ENCODE data around the gene ADM2. TPM values are rescaled to one million over a fixed set of nuclear protein-coding genes. Genes with fewer than 3 reads are reported as not detected.
A peak's percentile ranks its signal among the peaks of the same experiment; 100 is the strongest.

ADM2 gene
- total RNA-seq, 1 experiment from 2014 or later, result 11.9 TPM

- Mint-ChIP-seq H3K36me3 (ENCODE audit: insufficient read depth in 1 of 3, low read depth in 3 of 3) (no peaks in the 10 kb centered on the region; a peak in 1 of 7 replicates), H3K27ac (no peak overlapping the region), H3K4me1 (peaks cover 15 to 20% of the 10 kb centered on the region in 2 experiments), H3K4me3 (peak overlapping the region; percentile 56 to 80), H3K9me3 (no peaks in the 10 kb centered on the region; a peak in 1 of 5 replicates), H3K27me3 (ENCODE audit: low read depth) (peaks cover 75% of the 10 kb centered on the region)
- Histone ChIP-seq H4K20me1 (ENCODE audit: control insufficient read depth, insufficient read depth, insufficient read length) (no peaks in the 10 kb centered on the region), H2BK12ac (ENCODE audit: insufficient read length, low read depth, low read length) (no peak overlapping the region), H2BK20ac (ENCODE audit: low read depth, low read length, poor library complexity, severe bottlenecking) (no peak overlapping the region), H3K4me1 (ENCODE audit: insufficient read depth, low read length) (no peaks in the 10 kb centered on the region), H3K4ac (ENCODE audit: low read depth, low read length) (no peak overlapping the region), H3K27ac (ENCODE audit: insufficient read length, low read depth, low read length) (no peak overlapping the region), H3K9me3 (ENCODE audit: control insufficient read depth, low read depth, low read length) (no peaks in the 10 kb centered on the region), H3T11ph (ENCODE audit: low read length) (no peak overlapping the region), H3K23ac (ENCODE audit: insufficient read length, low read depth, low read length) (no peak overlapping the region), H4K8ac (replicated peaks; ENCODE audit: insufficient read length, low read depth, low read length) (no peak overlapping the region), H4K5ac (ENCODE audit: insufficient read length, low read depth, low read length) (no peak overlapping the region), H4K91ac (ENCODE audit: insufficient read length, low read depth, low read length) (no peak overlapping the region), H3K27me3 (ENCODE audit: insufficient read depth, low read length) (peaks cover 37% of the 10 kb centered on the region; the same call in 1 of the 2 replicates), H3K56ac (ENCODE audit: insufficient read length, low read depth, low read length) (no peak overlapping the region), H3K79me1 (ENCODE audit: insufficient read depth, low read depth, low read length, poor library complexity, severe bottlenecking) (no peaks in the 10 kb centered on the region), H2AFZ (ENCODE audit: low read length) (no peak overlapping the region), H2AK5ac (ENCODE audit: insufficient read length, low read length) (no peak overlapping the region), H3K79me2 (ENCODE audit: insufficient read depth, low read length) (no peaks in the 10 kb centered on the region), H2BK15ac (ENCODE audit: low read depth, low read length) (no peak overlapping the region), H2BK5ac (ENCODE audit: insufficient read length, low read length) (no peak overlapping the region), H3K4me2 (ENCODE audit: insufficient read depth, insufficient read length, low read length) (peak overlapping the region; percentile 34), H3K14ac (ENCODE audit: insufficient read depth, low read length) (no peak overlapping the region), H3K23me2 (ENCODE audit: insufficient read length, low read depth, low read length, poor library complexity, severe bottlenecking) (peaks cover 18% of the 10 kb centered on the region), H3K18ac (ENCODE audit: insufficient read length, low read depth, low read length) (peak overlapping the region; percentile 27), H3K9ac (ENCODE audit: extremely low read depth, insufficient read length, low read length) (no peak overlapping the region), H2BK120ac (ENCODE audit: low read depth, low read length, poor library complexity, severe bottlenecking) (no peak overlapping the region)
- TF ChIP-seq, protein P1, sequence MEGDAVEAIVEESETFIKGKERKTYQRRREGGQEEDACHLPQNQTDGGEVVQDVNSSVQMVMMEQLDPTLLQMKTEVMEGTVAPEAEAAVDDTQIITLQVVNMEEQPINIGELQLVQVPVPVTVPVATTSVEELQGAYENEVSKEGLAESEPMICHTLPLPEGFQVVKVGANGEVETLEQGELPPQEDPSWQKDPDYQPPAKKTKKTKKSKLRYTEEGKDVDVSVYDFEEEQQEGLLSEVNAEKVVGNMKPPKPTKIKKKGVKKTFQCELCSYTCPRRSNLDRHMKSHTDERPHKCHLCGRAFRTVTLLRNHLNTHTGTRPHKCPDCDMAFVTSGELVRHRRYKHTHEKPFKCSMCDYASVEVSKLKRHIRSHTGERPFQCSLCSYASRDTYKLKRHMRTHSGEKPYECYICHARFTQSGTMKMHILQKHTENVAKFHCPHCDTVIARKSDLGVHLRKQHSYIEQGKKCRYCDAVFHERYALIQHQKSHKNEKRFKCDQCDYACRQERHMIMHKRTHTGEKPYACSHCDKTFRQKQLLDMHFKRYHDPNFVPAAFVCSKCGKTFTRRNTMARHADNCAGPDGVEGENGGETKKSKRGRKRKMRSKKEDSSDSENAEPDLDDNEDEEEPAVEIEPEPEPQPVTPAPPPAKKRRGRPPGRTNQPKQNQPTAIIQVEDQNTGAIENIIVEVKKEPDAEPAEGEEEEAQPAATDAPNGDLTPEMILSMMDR (conservative IDR thresholded peaks at IDR 0.05), result no peak
- no CpG with 5 or more reads among the region's 53 CpGs for WGBS (ENCODE audit: extremely low coverage, insufficient read length, low lambda C conversion rate)
- DNase-seq, result peak; percentile 84
These were observed 49.7 kb downstream of the ADM2 start for GRCh38 chr22:50530877-50531545.
